Measurements from ENCODE around the gene DOP1A.

DNA sequence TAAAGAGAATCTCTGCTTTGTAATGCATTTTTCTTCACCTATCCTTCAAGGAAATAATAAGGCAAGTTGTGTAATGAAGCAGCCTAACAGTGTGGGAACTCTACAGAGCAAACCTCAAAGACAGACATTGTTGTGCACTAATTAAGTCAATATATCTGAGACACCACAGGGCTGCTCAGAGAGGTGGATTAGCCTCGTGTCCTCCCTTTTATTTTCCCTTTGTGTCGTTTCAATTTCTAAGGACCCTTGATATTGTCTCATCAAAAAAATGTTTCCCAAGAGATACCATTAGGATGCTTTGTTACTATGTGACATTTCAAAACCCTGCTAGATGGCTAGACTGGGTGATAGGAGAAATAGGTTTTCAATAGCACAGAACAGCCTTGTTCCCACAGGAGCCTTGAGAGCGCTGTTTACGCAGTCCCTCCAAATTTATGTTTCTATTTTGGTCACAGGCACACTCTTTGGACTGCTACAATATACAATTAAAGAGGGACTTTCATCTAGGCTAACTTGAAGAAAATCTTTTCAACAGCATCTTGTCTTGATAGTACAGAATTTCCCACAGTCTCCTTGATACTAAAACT lies 24.9 kb upstream of the DOP1A start:
- no peak for TF ChIP-seq POLR2A (IDR thresholded peaks at IDR 0.05)
- TF ChIP-seq, protein P1, sequence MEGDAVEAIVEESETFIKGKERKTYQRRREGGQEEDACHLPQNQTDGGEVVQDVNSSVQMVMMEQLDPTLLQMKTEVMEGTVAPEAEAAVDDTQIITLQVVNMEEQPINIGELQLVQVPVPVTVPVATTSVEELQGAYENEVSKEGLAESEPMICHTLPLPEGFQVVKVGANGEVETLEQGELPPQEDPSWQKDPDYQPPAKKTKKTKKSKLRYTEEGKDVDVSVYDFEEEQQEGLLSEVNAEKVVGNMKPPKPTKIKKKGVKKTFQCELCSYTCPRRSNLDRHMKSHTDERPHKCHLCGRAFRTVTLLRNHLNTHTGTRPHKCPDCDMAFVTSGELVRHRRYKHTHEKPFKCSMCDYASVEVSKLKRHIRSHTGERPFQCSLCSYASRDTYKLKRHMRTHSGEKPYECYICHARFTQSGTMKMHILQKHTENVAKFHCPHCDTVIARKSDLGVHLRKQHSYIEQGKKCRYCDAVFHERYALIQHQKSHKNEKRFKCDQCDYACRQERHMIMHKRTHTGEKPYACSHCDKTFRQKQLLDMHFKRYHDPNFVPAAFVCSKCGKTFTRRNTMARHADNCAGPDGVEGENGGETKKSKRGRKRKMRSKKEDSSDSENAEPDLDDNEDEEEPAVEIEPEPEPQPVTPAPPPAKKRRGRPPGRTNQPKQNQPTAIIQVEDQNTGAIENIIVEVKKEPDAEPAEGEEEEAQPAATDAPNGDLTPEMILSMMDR (IDR thresholded peaks at IDR 0.05), result no peak
- TF ChIP-seq POLR2AphosphoS5 (IDR thresholded peaks at IDR 0.05), result no peak

Measured in gastroesophageal sphincter (tissue), 3 donors.